Measurements from ENCODE around the gene KHDC4. TPM values are rescaled to one million over a fixed set of nuclear protein-coding genes. Genes with fewer than 3 reads are reported as not detected.

Gene KHDC4
- total and polyA plus RNA-seq, 2 of the 13 experiments (the other 11 are each of a cell fraction or from before 2014, with no cell fraction given), result 33.5 to 92.0 TPM

GRCh38 chr1:155940993-155941844 is 7.0 kb upstream of the KHDC4 start, which contains the start of gene RXFP4 (continued):
- TF ChIP-seq ARID2 (CRISPR knock-in tag; IDR thresholded peaks at IDR 0.05; ENCODE audit: borderline replicate concordance), result no peak
- TF ChIP-seq XRCC5 (optimal IDR thresholded peaks at IDR 0.05; ENCODE audit: low read length), result no peak
- TF ChIP-seq ZSCAN31 (CRISPR knock-in tag; IDR thresholded peaks at IDR 0.05; ENCODE audit: low read depth), result no peak
- no peak for TF ChIP-seq LRRFIP1 (CRISPR knock-in tag; conservative IDR thresholded peaks at IDR 0.05)
- TF ChIP-seq NFRKB (IDR thresholded peaks at IDR 0.05), result no peak
- no peak; the same call in 1 of the 2 replicates for TF ChIP-seq HES4 (CRISPR knock-in tag; IDR thresholded peaks at IDR 0.05; ENCODE audit: borderline replicate concordance)
- no peak for TF ChIP-seq ZNF839 (CRISPR knock-in tag; IDR thresholded peaks at IDR 0.05; ENCODE audit: borderline replicate concordance)
- no peak for TF ChIP-seq ATF2 (CRISPR knock-in tag; IDR thresholded peaks at IDR 0.05)
- TF ChIP-seq TAF15 (IDR thresholded peaks at IDR 0.05; ENCODE audit: low read depth, low read length, poor library complexity, severe bottlenecking), result no peak
- no peak for TF ChIP-seq SATB2 (CRISPR knock-in tag; IDR thresholded peaks at IDR 0.05)
- no peak; the same call in 2 of the 3 replicates for TF ChIP-seq MXI1 (IDR thresholded peaks at IDR 0.05; ENCODE audit: borderline replicate concordance, low read depth, low read length)
- TF ChIP-seq HOXA3 (CRISPR knock-in tag; IDR thresholded peaks at IDR 0.05), result 0 out of 2 replicates have a peak, but pooled peaks have one; percentile 4
- no peak for TF ChIP-seq PREB (CRISPR knock-in tag; IDR thresholded peaks at IDR 0.05)
- no peak; the same call in 1 of the 2 replicates for TF ChIP-seq ZMAT3 (CRISPR knock-in tag; conservative IDR thresholded peaks at IDR 0.05)
- no peak for TF ChIP-seq ZNF20 (CRISPR knock-in tag; IDR thresholded peaks at IDR 0.05)
- TF ChIP-seq CREM (IDR thresholded peaks at IDR 0.05), result no peak
- TF ChIP-seq CREM (CRISPR knock-in tag; IDR thresholded peaks at IDR 0.05), result no peak
- 0 out of 2 replicates have a peak, but pooled peaks have one; percentile 7 for TF ChIP-seq ZNF501 (CRISPR knock-in tag; IDR thresholded peaks at IDR 0.05)
- no peak for TF ChIP-seq SIX1 (CRISPR knock-in tag; IDR thresholded peaks at IDR 0.05; ENCODE audit: borderline replicate concordance)
- TF ChIP-seq BHLHE40 (IDR thresholded peaks at IDR 0.05; ENCODE audit: low read length), result no peak
- TF ChIP-seq MXD1 (CRISPR knock-in tag; IDR thresholded peaks at IDR 0.05), result no peak
- peak; percentile 88 for TF ChIP-seq HNRNPL (IDR thresholded peaks at IDR 0.05; ENCODE audit: low read depth, low read length)
- no peak; the same call in 1 of the 2 replicates for TF ChIP-seq THAP11 (CRISPR knock-in tag; IDR thresholded peaks at IDR 0.05)
- no peak for TF ChIP-seq TFAP4 (IDR thresholded peaks at IDR 0.05; ENCODE audit: borderline replicate concordance, low read depth)
- no peak for TF ChIP-seq DNMT1 (CRISPR knock-in tag; IDR thresholded peaks at IDR 0.05)
